Stimulated activated CD8-positive, alpha-beta memory T cell treated with anti-CD3 and anti-CD28 coated beads, Interleukin-4, amount 100 ng/mL, for 24 hours (primary cell): ENCODE results near the gene DNAAF8.
"Not testable (repeated sequence)": the region's sequence is repeated elsewhere in the genome, so short reads cannot be mapped to it uniquely, and the experiment has no call there.

Experiments
- DNase-seq: peaks from one replicate; pipeline ENCODE4 v3.0.0-alpha.2; 2020; ENCODE audit warnings: low read depth

Gene DNAAF8

GRCh38 chr16:4724661-4725270, 9.6 kb upstream of the DNAAF8 start:
- no peak for DNase-seq

GRCh38 chr16:4726616-4727015, 7.7 kb upstream of the DNAAF8 start:
- no peak for DNase-seq

GRCh38 chr16:4728676-4729075, 5.7 kb upstream of the DNAAF8 start:
- DNase-seq = no peak

DNA sequence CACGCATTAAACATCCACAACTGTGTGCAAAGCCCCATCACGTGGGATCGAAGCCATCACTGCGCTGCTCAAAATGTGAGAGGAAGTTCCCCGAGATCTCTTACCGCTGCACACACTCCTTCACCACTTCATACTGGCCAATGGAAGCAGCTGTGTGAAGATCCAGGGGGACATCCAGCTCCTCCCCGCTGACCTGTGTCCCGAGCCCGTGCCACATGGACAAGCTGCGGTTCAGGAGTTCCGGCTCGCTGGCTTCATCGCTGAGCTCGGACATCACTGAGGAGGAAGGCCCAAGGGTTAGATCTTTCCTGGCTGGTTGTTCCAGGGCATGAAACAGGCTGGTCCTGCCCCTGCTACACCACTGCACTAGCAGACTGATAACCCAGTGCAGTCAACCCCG, 4.5 kb upstream of the DNAAF8 start:
- DNase-seq = no peak

- DNase-seq = no peak
Measured at GRCh38 chr16:4733211-4733742, 1.1 kb upstream of the DNAAF8 start.

DNA sequence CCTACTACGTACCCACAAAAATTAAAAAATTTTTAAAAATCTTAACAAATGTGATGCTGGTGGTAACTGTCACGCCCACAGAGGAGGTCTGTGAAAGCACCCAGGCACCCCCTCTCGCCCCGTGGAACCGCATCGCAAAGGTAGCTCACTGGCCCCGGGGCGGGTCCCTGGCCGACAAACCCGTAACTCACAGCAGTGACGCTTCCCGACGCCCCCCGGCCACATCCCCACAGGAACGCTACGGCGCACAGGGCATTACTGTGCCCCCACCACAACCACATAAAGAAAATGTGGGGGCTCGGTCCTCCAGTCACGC, 632 bp upstream of the DNAAF8 start:
- no peak for DNase-seq

GRCh38 chr16:4734730-4735535, 596 bp downstream of the DNAAF8 start:
- DNase-seq = peak; percentile 94

DNA sequence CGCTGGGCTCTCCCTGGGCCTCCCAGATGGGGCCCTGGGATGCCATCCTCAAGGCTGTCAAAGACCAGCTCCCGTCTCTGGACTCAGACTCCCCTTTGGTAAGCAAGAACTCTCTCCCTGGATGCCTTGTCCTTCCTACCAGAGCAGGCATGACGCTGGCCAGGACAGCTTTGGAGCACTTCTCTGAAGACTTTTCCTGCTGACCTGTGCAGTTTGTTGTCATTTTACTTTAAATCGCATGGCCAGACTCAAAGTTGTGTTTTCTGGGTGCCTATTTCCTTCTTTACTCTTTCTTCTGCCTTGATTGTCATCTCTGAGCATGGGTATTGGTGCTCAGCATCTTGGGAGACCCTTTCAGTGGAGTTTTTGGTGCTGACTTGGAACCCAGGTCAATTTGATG, 2.2 kb downstream of the DNAAF8 start:
- DNase-seq = no peak

DNA sequence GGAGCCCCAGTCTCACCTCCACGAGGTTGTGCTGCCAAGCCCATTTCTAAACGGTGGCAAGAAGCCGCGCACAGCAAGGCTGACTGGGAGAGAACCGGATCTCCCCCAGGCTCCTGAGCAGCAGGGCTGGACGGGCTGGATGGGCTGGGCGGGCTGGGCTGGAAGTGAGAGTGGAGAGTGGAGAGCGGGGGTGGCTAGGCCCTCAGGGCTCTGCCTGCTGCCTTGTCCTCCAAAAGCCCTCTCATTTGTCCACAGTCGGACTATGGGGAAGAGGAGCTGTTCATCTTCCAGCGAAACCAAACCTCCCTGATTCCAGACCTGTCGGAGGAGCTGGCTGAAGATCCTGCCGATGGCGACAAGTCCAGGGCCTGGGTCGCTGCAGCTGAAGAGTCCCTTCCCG, 3.2 kb downstream of the DNAAF8 start:
- DNase-seq = no peak

GRCh38 chr16:4738370-4738769, 4.0 kb downstream of the DNAAF8 start:
- not testable (repeated sequence) for DNase-seq

- no peak for DNase-seq
Measured at GRCh38 chr16:4743226-4743878, 9.0 kb downstream of the DNAAF8 start.

DNA sequence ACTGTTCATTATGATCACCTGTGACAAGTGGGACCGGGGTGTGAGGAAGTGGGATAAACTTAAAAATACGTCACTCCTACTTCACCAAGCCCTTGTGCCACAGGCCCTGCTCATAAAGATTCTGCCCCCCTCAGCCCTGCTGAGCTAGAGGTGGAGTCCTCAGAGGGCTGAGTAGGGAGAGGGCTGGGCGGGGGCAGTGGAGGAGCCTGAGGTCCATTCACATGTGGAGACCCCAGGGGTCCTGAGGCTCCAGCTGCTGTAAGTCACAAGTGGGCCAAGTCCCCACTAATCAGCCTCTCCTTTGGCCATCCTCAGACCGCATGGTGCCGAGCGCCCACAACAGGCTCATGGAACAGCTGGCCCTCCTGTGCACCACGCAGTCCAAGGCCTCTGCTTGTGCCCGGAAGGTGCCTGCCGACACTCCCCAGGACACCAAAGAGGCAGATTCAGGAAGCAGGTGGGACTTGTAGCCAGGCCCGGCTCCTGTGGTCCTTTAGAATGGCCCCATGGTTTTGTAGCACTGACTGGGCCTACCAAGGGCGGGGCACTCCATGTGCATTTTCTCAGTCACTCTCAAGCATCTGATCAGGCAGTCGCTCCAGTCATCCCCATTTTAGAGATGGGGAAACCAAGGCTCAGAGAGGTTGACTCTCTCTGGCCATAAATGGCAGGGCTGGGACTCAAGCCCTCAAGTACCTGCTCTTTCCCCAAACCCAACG, 10.4 kb downstream of the DNAAF8 start:
- DNase-seq = no peak

GRCh38 chr16:4745274-4745569, 10.9 kb downstream of the DNAAF8 start:
- DNase-seq = no peak

DNA sequence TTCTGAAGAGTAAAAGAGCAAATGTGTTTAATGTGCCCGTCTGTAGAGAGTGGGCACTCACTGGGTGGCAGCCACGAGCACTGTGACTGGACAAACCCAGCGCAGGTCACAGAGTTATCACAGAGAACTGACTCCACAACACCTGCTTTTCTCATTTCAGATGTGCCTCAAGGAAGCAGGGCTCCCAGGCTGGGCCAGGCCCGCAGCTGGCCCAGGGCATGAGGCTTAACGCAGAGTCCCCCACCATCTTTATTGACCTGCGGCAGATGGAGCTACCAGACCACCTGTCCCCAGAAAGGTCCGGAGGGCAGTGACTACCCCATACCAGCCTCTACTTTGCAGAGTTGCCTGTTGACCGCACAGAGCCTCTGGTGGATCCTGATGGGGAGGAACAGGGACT, 11.9 kb downstream of the DNAAF8 start:
- no peak for DNase-seq

GRCh38 chr16:4746991-4747574, 12.7 kb downstream of the DNAAF8 start:
- no peak for DNase-seq

DNA sequence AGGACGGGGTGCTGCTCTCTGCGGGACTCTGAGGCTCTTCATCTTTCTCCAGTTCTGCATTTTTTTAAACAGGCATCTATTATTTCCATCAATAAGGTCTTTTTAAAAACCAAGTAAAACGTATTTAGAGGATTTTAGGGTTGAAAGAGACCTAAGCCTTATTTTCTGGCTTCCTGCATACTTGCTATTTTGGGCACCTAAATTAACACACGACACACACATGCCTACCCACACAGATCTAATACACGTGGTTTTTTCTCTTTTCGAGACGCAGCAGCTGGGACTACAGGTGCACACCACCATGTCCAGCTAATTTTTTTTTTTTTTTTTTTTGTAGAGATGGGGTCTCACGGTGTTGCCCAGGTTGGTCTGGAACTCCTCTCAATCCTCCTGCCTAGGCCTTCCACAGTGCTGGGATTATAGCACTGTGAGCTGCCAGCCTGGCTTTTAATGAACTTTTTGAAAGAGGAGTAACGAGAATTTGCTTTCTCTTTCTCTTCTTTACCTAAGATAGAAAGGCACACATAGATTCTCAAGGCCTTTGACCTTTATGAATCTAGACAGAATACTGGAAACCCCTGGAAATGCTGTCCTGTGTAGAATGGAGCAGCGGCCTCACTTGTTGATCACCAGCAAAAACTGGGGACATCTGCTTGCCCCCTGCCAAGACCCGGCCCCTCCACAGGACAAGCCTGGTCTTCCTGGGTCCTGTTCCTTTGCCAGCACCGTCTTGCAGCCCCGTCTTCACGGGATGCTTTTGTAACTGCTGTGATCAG, 13.8 kb downstream of the DNAAF8 start:
- no peak for DNase-seq

GRCh38 chr16:4748682-4749411, 14.5 kb downstream of the DNAAF8 start:
- DNase-seq = no peak

DNA sequence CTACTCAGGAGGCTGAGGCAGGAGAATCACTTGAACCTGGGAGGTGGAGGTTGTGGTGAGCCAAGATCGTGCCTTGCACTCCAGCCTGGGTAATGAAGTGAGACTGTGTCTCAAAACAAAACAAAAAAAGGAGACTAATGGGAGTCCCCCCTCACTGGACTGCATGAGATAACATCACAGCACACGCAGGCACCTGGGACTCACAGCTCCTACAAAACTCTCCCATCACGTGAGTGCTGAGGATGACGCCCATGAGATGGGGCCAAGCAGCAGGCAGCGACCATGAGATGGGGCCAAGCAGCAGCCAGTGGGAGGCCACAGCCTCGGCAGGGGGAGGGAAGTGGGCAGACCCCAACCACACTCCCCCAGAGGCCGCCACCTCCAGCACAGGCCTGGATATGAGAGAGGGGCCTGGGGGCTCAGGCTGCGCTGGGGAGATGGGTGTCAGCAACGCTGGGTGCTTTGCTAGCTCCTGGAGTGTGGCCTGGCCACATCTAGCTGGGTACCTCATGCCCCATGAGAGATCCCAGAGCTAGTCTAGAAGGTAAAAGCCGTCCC, 15.4 kb downstream of the DNAAF8 start:
- no peak for DNase-seq

- no peak for DNase-seq
Measured at GRCh38 chr16:4750896-4751295, 16.6 kb downstream of the DNAAF8 start.

GRCh38 chr16:4752351-4753100, 18.2 kb downstream of the DNAAF8 start:
- DNase-seq = no peak
